ENCODE measurements around the gene VIPR1. TPM values are rescaled to one million over a fixed set of nuclear protein-coding genes. Genes with fewer than 3 reads are reported as not detected.

VIPR1 gene
- total and polyA plus RNA-seq, 4 donors = 2.3 to 41.8 (median 14.6) TPM

DNA sequence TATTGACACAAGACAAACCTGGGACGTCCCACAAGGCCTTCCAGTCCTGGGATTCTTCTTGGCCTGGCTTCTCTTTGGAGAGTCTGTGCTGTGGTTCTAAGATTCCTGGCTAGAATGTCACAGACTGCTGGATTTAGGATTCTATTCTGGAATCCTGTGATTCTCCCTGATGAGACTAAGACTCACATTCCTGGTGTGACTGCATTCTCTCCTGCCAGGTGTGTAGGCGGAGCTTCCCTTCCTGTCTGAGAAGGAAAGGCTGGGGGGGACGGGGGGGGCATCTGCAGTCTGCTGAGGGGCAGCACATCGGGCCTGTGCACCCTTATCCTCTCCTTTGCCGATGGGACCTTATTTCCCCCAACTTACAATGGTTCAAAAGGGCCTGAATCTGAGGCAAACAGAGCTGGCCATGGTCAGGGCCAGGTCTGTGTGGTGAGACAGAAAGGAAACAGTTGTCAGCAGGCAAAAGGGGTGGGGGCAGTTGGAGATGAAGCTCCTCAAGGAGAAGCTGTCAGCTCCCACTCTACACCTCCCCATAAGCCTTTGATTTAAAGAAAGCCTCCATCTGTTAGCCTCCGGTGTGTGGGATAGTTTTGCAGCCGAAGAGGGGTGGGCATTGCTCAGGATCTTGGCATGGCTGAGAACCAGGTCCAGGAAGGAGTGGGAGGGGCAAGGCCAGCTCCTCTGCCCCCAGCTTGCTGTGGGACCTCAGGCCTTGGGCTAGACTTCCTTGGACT lies 30.9 kb downstream of the VIPR1 start:
- Histone ChIP-seq H3K9ac (ENCODE audit: low read depth in 1 of 2, low read length in 2 of 2) (no peak overlapping the region), H3K9me3 (ENCODE audit: control insufficient read depth in 4 of 4, low read length in 3 of 4) (no peaks in the 10 kb centered on the region), H3K27me3 (ENCODE audit: control insufficient read depth in 4 of 4, insufficient read depth in 4 of 4, low read length in 3 of 4) (no peaks in the 10 kb centered on the region), H3K36me3 (ENCODE audit: control insufficient read depth in 4 of 4, insufficient read depth in 3 of 4, low read depth in 1 of 4, low read length in 3 of 4) (no peaks in the 10 kb centered on the region), H3K27ac (ENCODE audit: low read depth in 1 of 2, low read length in 2 of 2) (no peak overlapping the region), H3K4me1 (ENCODE audit: control insufficient read depth in 4 of 4, insufficient read depth in 4 of 4, low read length in 3 of 4) (peaks cover 0 to 3% (median 0%) of the 10 kb centered on the region in 4 donors), H3K4me3 (ENCODE audit: low read depth in 1 of 3, low read length in 3 of 3) (no peak overlapping the region)
- TF ChIP-seq, protein P1, sequence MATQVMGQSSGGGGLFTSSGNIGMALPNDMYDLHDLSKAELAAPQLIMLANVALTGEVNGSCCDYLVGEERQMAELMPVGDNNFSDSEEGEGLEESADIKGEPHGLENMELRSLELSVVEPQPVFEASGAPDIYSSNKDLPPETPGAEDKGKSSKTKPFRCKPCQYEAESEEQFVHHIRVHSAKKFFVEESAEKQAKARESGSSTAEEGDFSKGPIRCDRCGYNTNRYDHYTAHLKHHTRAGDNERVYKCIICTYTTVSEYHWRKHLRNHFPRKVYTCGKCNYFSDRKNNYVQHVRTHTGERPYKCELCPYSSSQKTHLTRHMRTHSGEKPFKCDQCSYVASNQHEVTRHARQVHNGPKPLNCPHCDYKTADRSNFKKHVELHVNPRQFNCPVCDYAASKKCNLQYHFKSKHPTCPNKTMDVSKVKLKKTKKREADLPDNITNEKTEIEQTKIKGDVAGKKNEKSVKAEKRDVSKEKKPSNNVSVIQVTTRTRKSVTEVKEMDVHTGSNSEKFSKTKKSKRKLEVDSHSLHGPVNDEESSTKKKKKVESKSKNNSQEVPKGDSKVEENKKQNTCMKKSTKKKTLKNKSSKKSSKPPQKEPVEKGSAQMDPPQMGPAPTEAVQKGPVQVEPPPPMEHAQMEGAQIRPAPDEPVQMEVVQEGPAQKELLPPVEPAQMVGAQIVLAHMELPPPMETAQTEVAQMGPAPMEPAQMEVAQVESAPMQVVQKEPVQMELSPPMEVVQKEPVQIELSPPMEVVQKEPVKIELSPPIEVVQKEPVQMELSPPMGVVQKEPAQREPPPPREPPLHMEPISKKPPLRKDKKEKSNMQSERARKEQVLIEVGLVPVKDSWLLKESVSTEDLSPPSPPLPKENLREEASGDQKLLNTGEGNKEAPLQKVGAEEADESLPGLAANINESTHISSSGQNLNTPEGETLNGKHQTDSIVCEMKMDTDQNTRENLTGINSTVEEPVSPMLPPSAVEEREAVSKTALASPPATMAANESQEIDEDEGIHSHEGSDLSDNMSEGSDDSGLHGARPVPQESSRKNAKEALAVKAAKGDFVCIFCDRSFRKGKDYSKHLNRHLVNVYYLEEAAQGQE (IDR thresholded peaks at IDR 0.05) = no peak
- TF ChIP-seq RAD21 (IDR thresholded peaks at IDR 0.05) = no peak
- TF ChIP-seq NR2F2 (IDR thresholded peaks at IDR 0.05) = no peak
- no peak for TF ChIP-seq JUND (IDR thresholded peaks at IDR 0.05)
- no peak for TF ChIP-seq FOXA2 (IDR thresholded peaks at IDR 0.05)
- TF ChIP-seq EGR1 (IDR thresholded peaks at IDR 0.05; ENCODE audit: low read depth in 2 of 2) = no peak
- TF ChIP-seq, protein P2, sequence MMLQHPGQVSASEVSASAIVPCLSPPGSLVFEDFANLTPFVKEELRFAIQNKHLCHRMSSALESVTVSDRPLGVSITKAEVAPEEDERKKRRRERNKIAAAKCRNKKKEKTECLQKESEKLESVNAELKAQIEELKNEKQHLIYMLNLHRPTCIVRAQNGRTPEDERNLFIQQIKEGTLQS (IDR thresholded peaks at IDR 0.05) = no peak
- no peak for DNase-seq (ENCODE audit: low spot score)
- 84% methylated on average over 7 of the region's 7 CpGs for WGBS

DNA sequence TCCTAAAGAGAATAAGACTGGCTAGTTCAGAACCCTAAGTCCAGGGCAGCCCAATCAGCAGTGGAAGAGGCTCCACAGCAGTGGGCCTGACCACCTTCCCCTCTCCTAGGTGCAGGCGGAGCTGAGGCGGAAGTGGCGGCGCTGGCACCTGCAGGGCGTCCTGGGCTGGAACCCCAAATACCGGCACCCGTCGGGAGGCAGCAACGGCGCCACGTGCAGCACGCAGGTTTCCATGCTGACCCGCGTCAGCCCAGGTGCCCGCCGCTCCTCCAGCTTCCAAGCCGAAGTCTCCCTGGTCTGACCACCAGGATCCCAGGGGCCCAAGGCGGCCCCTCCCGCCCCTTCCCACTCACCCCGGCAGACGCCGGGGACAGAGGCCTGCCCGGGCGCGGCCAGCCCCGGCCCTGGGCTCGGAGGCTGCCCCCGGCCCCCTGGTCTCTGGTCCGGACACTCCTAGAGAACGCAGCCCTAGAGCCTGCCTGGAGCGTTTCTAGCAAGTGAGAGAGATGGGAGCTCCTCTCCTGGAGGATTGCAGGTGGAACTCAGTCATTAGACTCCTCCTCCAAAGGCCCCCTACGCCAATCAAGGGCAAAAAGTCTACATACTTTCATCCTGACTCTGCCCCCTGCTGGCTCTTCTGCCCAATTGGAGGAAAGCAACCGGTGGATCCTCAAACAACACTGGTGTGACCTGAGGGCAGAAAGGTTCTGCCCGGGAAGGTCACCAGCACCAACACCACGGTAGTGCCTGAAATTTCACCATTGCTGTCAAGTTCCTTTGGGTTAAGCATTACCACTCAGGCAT lies 33.7 kb downstream of the VIPR1 start:
- no peak for DNase-seq (ENCODE audit: low spot score)
- no peaks in the 10 kb centered on the region for H3K27me3 ChIP-seq (ENCODE audit: control insufficient read depth in 4 of 4, insufficient read depth in 4 of 4, low read length in 3 of 4)
- no peak overlapping the region for H3K4me3 ChIP-seq (ENCODE audit: low read depth in 1 of 3, low read length in 3 of 3)
- TF ChIP-seq SP1 (IDR thresholded peaks at IDR 0.05) = no peak
- no peak for TF ChIP-seq FOXA2 (IDR thresholded peaks at IDR 0.05)
- TF ChIP-seq GABPA (IDR thresholded peaks at IDR 0.05 in 1 of 2, conservative IDR thresholded peaks at IDR 0.05 in 1 of 2) = no peak
- TF ChIP-seq RAD21 (IDR thresholded peaks at IDR 0.05) = peak in 1 of 2 donors; percentile 61
- TF ChIP-seq YY1 (IDR thresholded peaks at IDR 0.05) = no peak
- TF ChIP-seq NR2F2 (IDR thresholded peaks at IDR 0.05) = no peak
- no peak for TF ChIP-seq FOXA1 (IDR thresholded peaks at IDR 0.05)
- TF ChIP-seq EGR1 (IDR thresholded peaks at IDR 0.05; ENCODE audit: low read depth in 2 of 2) = no peak
- TF ChIP-seq, protein P3, sequence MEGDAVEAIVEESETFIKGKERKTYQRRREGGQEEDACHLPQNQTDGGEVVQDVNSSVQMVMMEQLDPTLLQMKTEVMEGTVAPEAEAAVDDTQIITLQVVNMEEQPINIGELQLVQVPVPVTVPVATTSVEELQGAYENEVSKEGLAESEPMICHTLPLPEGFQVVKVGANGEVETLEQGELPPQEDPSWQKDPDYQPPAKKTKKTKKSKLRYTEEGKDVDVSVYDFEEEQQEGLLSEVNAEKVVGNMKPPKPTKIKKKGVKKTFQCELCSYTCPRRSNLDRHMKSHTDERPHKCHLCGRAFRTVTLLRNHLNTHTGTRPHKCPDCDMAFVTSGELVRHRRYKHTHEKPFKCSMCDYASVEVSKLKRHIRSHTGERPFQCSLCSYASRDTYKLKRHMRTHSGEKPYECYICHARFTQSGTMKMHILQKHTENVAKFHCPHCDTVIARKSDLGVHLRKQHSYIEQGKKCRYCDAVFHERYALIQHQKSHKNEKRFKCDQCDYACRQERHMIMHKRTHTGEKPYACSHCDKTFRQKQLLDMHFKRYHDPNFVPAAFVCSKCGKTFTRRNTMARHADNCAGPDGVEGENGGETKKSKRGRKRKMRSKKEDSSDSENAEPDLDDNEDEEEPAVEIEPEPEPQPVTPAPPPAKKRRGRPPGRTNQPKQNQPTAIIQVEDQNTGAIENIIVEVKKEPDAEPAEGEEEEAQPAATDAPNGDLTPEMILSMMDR (IDR thresholded peaks at IDR 0.05; ENCODE audit: low read depth, low read length, missing input control) = peak; percentile 39
- TF ChIP-seq, protein P4, sequence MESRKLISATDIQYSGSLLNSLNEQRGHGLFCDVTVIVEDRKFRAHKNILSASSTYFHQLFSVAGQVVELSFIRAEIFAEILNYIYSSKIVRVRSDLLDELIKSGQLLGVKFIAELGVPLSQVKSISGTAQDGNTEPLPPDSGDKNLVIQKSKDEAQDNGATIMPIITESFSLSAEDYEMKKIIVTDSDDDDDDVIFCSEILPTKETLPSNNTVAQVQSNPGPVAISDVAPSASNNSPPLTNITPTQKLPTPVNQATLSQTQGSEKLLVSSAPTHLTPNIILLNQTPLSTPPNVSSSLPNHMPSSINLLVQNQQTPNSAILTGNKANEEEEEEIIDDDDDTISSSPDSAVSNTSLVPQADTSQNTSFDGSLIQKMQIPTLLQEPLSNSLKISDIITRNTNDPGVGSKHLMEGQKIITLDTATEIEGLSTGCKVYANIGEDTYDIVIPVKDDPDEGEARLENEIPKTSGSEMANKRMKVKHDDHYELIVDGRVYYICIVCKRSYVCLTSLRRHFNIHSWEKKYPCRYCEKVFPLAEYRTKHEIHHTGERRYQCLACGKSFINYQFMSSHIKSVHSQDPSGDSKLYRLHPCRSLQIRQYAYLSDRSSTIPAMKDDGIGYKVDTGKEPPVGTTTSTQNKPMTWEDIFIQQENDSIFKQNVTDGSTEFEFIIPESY (IDR thresholded peaks at IDR 0.05) = no peak
- TF ChIP-seq, protein P5, sequence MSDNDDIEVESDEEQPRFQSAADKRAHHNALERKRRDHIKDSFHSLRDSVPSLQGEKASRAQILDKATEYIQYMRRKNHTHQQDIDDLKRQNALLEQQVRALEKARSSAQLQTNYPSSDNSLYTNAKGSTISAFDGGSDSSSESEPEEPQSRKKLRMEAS (IDR thresholded peaks at IDR 0.05) = no peak
- TF ChIP-seq, protein P1 (IDR thresholded peaks at IDR 0.05) = no peak
- TF ChIP-seq TAF1 (conservative IDR thresholded peaks at IDR 0.05) = no peak
- no peak overlapping the region for H3K27ac ChIP-seq (ENCODE audit: low read depth in 1 of 2, low read length in 2 of 2)
- no peak overlapping the region for H3K9ac ChIP-seq (ENCODE audit: low read depth in 1 of 2, low read length in 2 of 2)
- H3K9me3 ChIP-seq (ENCODE audit: control insufficient read depth in 4 of 4, low read length in 3 of 4) = no peaks in the 10 kb centered on the region
- H3K4me1 ChIP-seq (ENCODE audit: control insufficient read depth in 4 of 4, insufficient read depth in 4 of 4, low read length in 3 of 4) = no peaks in the 10 kb centered on the region
- no peaks in the 10 kb centered on the region for H3K36me3 ChIP-seq (ENCODE audit: control insufficient read depth in 4 of 4, insufficient read depth in 3 of 4, low read depth in 1 of 4, low read length in 3 of 4)
- WGBS = 84% methylated on average over 35 of the region's 35 CpGs
